ENCODE data around the gene SSR3.
"Not testable (repeated sequence)": the region's sequence is repeated elsewhere in the genome, so short reads cannot be mapped to it uniquely, and the experiment has no call there.

SSR3 gene

GRCh38 chr3:156554842-156555687, at the start of gene SSR3:
Gene SSR3, minus strand, starts transcription at chr3:156555117. Its CDS starts 28 bp downstream, at chr3:156555089.
- peak; percentile 99 for DNase-seq

GRCh38 chr3:156604064-156604641, 49.2 kb upstream of the SSR3 start:
- DNase-seq: no peak

GRCh38 chr3:156603379-156604017, 48.6 kb upstream of the SSR3 start:
- DNase-seq: no peak

GRCh38 chr3:156602424-156602823, 47.5 kb upstream of the SSR3 start:
- DNase-seq: no peak

- no peak for DNase-seq
Measured at GRCh38 chr3:156601497-156601896, 46.6 kb upstream of the SSR3 start.

- DNase-seq: no peak
Measured at GRCh38 chr3:156600834-156601233, 45.9 kb upstream of the SSR3 start.

- DNase-seq: no peak
Measured at GRCh38 chr3:156599089-156599874, 44.4 kb upstream of the SSR3 start.

- DNase-seq: no peak
Measured at GRCh38 chr3:156598413-156598812, 43.5 kb upstream of the SSR3 start.

GRCh38 chr3:156594219-156594683, 39.3 kb upstream of the SSR3 start:
- DNase-seq: no peak

GRCh38 chr3:156593814-156594213, 38.9 kb upstream of the SSR3 start:
- DNase-seq: no peak

- not testable (repeated sequence) for DNase-seq
Measured at GRCh38 chr3:156589806-156590205, 34.9 kb upstream of the SSR3 start.

GRCh38 chr3:156587760-156588069, 32.8 kb upstream of the SSR3 start:
- DNase-seq: no peak

- no peak for DNase-seq
Measured at GRCh38 chr3:156586905-156587759, 32.2 kb upstream of the SSR3 start.

- no peak for DNase-seq
Measured at GRCh38 chr3:156583469-156583868, 28.6 kb upstream of the SSR3 start.

- no peak for DNase-seq
Measured at GRCh38 chr3:156582532-156583183, 27.7 kb upstream of the SSR3 start.

- DNase-seq: no peak
Measured at GRCh38 chr3:156581954-156582353, 27.0 kb upstream of the SSR3 start.

GRCh38 chr3:156581033-156581432, 26.1 kb upstream of the SSR3 start:
- DNase-seq: no peak

GRCh38 chr3:156579427-156579851, 24.5 kb upstream of the SSR3 start:
- DNase-seq: no peak

GRCh38 chr3:156577736-156578135, 22.8 kb upstream of the SSR3 start:
- DNase-seq: no peak

- DNase-seq: no peak
Measured at GRCh38 chr3:156576651-156577348, 21.9 kb upstream of the SSR3 start.

- DNase-seq: no peak
Measured at GRCh38 chr3:156576051-156576450, 21.1 kb upstream of the SSR3 start.

All from CD4-positive, alpha-beta T cell treated with Interleukin-15 for 1 hour (primary cell).